Measurements from ENCODE around the gene MIEN1. TPM values are rescaled to one million over a fixed set of nuclear protein-coding genes. Genes with fewer than 3 reads are reported as not detected.

MIEN1 gene
- total and polyA plus RNA-seq, 2 of the 13 experiments (the other 11 are each of a cell fraction or from before 2014, with no cell fraction given) = 40.6 to 56.6 TPM

- no peak; the same call in 1 of the 2 replicates for TF ChIP-seq ZNF878 (CRISPR knock-in tag; IDR thresholded peaks at IDR 0.05)
- TF ChIP-seq RNF2 (conservative IDR thresholded peaks at IDR 0.05; ENCODE audit: low read depth) = peak; percentile 27; the same call in 1 of the 2 replicates
- TF ChIP-seq ZUFSP (CRISPR knock-in tag; IDR thresholded peaks at IDR 0.05; ENCODE audit: borderline replicate concordance) = no peak
- peak; percentile 99 for TF ChIP-seq ZNF687 (CRISPR knock-in tag; IDR thresholded peaks at IDR 0.05)
- TF ChIP-seq ZNF740 (CRISPR knock-in tag; IDR thresholded peaks at IDR 0.05) = peak; percentile 59
- TF ChIP-seq YEATS4 (CRISPR knock-in tag; IDR thresholded peaks at IDR 0.05; ENCODE audit: borderline replicate concordance) = peak; percentile 97
- TF ChIP-seq CEBPB (IDR thresholded peaks at IDR 0.05; ENCODE audit: borderline replicate concordance, low read depth, low read length) = no peak
- 0 out of 2 replicates have a peak, but pooled peaks have one; percentile 5 for TF ChIP-seq ZNF280B (CRISPR knock-in tag; IDR thresholded peaks at IDR 0.05; ENCODE audit: borderline replicate concordance)
- peak; percentile 91 for TF ChIP-seq ZNF431 (CRISPR knock-in tag; IDR thresholded peaks at IDR 0.05; ENCODE audit: borderline replicate concordance, low read depth)
- peak; percentile 93 for TF ChIP-seq UBTF (CRISPR knock-in tag; IDR thresholded peaks at IDR 0.05)
- 0 out of 2 replicates have a peak, but pooled peaks have one; percentile 12 for TF ChIP-seq FOXJ3 (CRISPR knock-in tag; IDR thresholded peaks at IDR 0.05; ENCODE audit: borderline replicate concordance)
- peak; percentile 78; the same call in 1 of the 2 replicates for TF ChIP-seq ZNF788 (CRISPR knock-in tag; IDR thresholded peaks at IDR 0.05; ENCODE audit: borderline replicate concordance)
- 0 out of 2 replicates have a peak, but pooled peaks have one; percentile 70 for TF ChIP-seq MLXIP (CRISPR knock-in tag; IDR thresholded peaks at IDR 0.05; ENCODE audit: borderline replicate concordance)
These were observed 24.0 kb upstream of the MIEN1 start (continued) for GRCh38 chr17:39754161-39754957.

Data from HepG2 (cell line).